HG02759 (cell line): ENCODE measurements around the gene PROZ.
A peak's percentile ranks its signal among the peaks of the same experiment; 100 is the strongest.

Experiments
- ATAC-seq: cut with Tn5 transposase; IDR thresholded peaks from one replicate; pipeline ENCODE4 v1.9.1; 2021; ENCODE audit warnings: mild to moderate bottlenecking, moderate library complexity; ENCODE audit not compliant: unreplicated experiment

The PROZ gene

GRCh38 chr13:113196970-113197737, 38.7 kb downstream of the PROZ start:
- ATAC-seq, result no peak

GRCh38 chr13:113201815-113202214, 43.4 kb downstream of the PROZ start:
- ATAC-seq, result no peak

GRCh38 chr13:113202912-113203311, 44.5 kb downstream of the PROZ start:
- no peak for ATAC-seq

GRCh38 chr13:113203507-113204377, 45.3 kb downstream of the PROZ start:
- no peak for ATAC-seq

GRCh38 chr13:113204378-113204734, 45.9 kb downstream of the PROZ start:
- no peak for ATAC-seq

GRCh38 chr13:113205428-113205931, 47.0 kb downstream of the PROZ start:
- ATAC-seq, result no peak

GRCh38 chr13:113207460-113207859, 49.0 kb downstream of the PROZ start:
- no peak for ATAC-seq

GRCh38 chr13:113207890-113208420, 49.5 kb downstream of the PROZ start:
- ATAC-seq, result peak; percentile 16

- ATAC-seq, result peak; percentile 80
Observed at GRCh38 chr13:113208421-113209335, 50.2 kb downstream of the PROZ start, which contains the start of gene PCID2. Gene PCID2, minus strand, starts transcription at chr13:113208669. Its CDS starts 35 bp downstream, at chr13:113208634.

GRCh38 chr13:113209336-113209758, 50.9 kb downstream of the PROZ start, which contains the start of gene CUL4A:
Gene CUL4A, plus strand, starts transcription at chr13:113209613. Its CDS starts 15 bp downstream, at chr13:113209628.
- ATAC-seq, result peak; percentile 45

GRCh38 chr13:113209759-113210421, 51.4 kb downstream of the PROZ start:
- ATAC-seq, result peak; percentile 34

GRCh38 chr13:113210833-113211232, 52.4 kb downstream of the PROZ start:
- ATAC-seq, result no peak

GRCh38 chr13:113211774-113212173, 53.3 kb downstream of the PROZ start:
- no peak for ATAC-seq

GRCh38 chr13:113216254-113217048, 58.0 kb downstream of the PROZ start:
- no peak for ATAC-seq

- no peak for ATAC-seq
Observed at GRCh38 chr13:113218586-113218985, 60.1 kb downstream of the PROZ start.

- ATAC-seq, result no peak
Observed at GRCh38 chr13:113219256-113219940, 61.0 kb downstream of the PROZ start.

- no peak for ATAC-seq
Observed at GRCh38 chr13:113220141-113220598, 61.7 kb downstream of the PROZ start.

GRCh38 chr13:113220877-113221276, 62.4 kb downstream of the PROZ start:
- no peak for ATAC-seq
